ENCODE results near the gene HM13.
"Not testable (repeated sequence)": the region's sequence is repeated elsewhere in the genome, so short reads cannot be mapped to it uniquely, and the experiment has no call there.

HM13 gene

DNA sequence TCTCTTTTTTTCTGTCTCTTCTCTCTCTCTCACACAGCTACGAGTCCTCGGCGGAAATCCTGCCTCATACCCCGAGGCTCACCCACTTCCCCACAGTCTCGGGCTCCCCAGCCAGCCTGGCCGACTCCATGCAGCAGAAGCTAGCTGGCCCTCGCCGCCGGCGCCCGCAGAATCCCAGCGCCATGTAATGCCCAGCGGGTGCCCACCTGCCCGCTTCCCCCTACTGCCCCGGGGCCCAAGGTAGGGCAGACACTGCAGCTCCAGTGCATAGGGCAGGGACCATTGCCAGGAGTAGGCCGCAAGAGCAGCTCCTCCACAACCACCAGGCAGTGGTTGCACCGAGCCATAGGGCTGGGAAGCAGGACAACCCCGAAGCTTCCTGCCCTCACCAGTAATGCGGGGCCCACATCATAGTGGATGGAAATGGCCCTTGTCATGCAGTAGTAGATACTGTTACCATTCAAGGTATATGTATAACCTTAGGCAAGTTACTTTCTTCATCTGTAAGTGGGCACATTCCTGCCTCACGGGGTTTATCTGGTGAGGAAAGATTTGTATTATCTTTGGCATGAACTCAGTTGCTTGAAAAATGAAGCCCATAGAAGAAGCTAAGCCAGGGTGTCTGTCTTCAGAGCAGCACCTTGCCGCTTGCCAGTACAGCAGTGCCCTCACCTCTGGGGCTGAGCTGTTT, 53.9 kb downstream of the HM13 start:
- DNase-seq = no peak

DNA sequence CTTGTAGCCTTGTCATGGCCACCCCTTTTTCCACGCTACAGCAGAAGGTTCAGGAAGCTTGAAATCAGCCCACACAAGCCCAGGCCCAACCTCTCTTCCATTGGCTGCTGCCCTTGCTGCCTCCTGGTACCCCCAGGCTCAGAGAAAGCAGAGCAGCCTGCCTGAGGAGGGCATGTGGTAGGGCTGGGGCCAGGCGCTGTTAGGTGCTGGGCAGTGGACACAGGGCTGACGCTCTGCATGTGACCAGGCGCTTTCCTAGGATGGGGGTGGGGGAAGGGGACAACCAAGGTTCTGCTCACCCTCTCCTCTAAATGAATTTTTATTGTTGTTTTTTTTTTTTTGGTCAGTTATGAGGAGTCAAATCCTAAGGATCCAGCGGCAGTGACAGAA, 54.5 kb downstream of the HM13 start:
- no peak for DNase-seq

DNA sequence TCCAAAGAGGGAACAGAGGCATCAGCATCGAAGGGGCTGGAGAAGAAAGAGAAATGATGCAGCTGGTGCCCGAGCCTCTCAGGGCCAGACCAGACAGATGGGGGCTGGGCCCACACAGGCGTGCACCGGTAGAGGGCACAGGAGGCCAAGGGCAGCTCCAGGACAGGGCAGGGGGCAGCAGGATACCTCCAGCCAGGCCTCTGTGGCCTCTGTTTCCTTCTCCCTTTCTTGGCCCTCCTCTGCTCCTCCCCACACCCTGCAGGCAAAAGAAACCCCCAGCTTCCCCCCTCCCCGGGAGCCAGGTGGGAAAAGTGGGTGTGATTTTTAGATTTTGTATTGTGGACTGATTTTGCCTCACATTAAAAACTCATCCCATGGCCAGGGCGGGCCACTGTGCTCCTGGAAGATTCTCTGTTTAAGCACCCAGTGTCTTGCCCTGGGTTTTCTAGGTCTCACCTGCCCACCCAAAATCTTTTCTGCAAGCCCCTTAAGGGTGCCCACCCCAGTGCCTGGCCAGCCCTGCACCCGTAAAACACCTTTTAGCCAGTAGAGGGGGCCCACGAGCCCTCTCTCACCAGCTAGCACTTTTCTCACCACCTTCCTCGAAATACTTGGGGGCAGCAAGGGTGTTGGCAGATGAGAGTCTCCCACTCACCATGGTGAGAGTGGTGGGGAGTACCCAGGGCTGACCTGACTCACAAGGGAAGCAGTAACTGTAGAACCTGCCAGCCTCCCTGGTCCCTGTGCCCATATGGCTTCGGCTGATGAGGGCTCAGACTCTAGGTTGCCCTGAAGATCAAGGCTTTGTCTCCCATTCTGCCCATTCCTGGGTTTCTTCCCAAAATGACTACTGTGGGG, 55.1 kb downstream of the HM13 start:
- DNase-seq = no peak

DNA sequence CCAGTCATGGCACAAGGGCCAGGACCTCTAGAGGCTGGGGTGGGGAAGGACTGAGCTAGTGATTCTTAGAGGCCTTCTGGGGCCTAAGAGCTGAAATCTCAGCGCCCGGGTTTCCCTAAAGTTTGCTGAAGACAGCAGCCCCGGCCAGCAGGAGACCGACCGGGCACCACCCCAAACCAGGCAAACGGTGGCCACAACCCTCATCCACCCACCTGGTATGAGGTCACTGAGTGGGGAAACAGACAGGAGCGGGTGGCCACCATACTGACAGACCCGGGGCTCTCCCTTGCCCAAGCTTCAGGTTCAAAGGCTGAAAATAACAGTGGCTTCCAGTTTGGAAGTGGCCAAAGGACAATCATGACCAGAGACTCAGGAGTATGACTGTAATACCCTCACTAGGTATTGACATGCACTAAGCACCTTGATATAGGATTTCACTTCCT, 55.8 kb downstream of the HM13 start:
- no peak for DNase-seq

DNA sequence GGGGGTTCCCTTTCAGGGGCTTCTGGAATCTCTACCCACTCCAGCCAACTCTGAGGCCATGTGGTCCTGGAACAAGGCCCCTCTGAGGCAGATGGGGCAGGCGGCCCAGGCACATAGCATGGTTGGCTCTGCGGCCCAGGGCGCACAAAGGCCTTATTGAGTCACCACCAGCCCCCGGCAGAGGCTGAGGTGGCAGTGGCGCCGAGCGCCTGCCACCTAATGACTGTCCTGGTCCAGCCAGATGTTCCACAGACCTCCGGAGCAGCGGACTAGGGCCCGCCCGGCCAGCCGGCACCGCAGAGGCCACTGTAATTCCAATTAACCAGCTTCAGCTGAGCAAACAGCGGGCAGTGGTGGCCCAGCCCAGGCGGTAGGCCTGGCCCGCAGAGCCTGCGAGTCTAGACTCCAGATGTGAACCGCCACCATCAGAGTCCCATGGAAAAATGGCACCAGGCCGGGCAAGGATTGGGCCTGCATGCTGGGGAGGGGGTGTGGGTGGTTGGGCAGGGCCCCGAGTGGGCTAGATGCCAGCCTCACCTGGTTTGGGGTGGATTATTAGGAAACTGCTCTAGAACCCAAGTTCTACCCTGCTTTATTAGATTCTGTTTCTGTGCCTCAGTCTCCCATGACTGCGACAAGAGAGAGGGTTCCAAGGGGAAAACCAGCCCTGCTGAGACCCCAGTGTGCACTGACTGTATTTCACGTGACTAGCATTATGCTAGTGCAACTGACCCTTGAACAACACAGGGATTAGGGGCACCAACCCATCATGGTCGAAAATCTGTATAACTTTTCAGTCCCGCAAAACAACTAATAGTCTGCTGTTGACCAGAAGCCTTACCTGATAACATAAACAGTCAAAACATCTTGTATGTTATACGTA, 56.7 kb downstream of the HM13 start:
- peak; percentile 34 for DNase-seq

DNA sequence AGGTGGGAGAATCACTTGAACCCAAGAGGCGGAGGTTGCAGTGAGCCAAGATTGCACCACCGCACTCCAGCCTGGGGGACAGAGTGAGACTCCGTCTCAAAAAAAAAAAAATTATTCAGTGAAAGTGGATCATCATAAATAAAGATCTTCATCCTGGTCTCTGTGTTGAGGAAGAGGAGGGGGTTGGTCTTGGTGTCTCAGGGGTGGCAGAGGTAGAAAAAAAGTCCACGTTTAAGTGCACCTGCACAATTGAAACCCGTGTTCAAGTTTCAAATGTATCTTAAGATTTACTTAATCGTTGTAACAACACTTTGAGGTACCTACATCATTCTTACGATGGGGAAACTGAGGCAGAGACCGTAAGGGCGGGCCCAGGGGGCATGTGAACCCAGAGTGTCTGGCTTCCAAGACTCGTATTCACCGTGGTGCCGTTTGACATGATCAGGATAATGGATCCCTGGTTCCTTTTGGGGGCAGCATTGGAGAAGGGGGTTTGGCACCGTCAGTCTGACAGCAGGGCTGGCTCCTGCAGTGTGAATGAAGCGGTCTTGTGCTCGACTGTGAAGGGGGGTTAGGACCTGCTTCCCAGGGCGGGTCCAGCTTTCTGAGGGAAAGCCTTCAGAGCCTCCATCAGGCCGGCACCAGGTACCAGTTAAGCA, 57.9 kb downstream of the HM13 start:
- no peak for DNase-seq

DNA sequence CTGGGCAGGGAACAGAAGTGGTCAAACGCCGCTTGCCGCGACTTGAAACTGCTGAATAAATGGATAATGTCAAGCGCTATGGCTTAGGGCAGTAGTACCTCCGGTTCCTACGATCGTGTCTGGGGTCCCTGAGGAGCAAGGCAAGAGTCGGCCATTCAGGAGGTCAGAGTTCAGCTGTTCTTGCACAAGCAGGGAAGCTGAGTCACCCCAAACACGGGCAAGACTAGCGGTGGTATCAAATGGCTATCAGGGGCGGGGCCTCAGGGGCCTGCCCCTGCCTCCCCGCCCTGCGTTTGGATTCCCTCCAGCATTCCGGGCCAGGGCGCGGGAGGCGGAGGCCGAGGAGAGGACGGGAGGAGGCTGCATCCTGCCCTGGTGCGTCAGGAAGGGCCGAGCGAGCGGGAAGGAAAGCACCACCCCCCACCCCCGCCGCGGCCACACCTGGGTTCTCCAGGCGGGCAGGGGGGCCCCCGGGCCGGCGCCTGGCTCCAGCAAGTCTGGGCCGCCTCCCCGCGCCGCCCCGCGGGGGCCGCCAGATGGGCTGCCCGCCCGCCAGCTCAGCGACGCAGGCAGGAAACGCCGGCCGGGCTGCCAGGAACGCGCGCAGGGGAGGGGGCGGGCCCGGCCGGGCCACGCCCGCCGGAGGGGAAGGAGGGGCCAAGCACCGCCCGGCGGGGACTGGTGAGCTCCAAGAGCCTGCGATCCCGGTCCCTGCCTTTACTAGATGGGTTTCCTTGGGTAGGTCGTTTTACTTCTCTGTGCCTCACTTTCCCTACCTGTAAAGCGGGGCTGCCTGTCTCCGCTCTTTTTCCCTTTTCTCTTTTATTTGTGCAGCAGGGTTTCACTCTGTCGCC, 58.7 kb downstream of the HM13 start:
- DNase-seq = peak; percentile 98

DNA sequence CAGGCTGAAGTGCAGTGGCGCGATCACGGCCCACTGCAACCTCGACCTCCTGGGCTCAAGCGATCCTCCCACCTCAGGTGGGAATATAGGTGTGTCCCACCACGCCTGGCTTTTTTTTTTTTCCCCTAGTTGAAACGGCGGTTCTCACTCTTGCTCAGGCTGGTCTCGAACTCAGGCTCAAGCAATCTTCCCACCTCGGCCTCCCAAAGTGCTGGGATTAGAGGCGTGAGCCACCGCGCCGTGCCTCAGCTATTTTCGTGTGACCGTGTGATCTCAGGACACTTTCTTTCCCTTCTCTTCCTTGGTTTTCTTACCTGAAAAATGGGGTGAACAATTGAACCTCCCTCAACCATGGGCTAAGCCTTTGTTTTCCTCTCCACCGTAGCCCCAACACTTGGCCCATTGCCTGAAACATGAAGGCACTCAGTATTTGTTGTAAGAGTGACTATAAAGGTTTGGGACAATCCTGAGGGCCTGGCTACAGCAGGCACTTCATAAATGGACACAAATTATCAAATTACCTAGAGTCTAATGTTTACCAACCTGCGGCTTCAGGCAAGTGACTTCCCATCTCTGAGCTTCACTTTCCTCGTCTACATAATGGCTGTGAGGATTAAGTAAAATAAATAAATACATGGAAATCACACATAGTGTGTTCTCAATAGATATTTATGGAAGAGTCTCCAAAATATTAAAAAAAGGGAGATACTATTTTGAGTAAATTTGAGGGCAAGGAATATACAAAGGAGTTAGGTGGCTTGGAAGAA, 59.5 kb downstream of the HM13 start:
- no peak for DNase-seq

DNA sequence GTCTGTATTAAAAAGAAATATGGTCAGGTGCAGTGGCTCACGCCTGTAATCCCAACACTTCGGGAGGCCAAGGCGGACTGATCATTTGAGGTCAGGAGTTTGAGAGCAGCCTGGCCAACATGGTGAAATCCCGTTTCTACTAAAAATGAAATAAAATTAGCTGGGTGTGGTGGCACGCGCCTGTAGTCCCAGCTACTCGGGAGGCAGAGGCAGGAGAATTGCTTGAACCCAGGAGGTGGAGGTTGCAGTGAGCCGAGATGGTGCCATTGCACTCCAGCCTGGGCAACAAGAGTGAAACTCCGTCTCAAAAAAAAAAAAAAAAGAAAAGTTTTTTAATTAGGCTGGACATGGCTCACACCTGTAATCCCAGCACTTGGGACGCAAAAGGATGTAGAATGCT, 60.7 kb downstream of the HM13 start:
- not testable (repeated sequence) for DNase-seq

DNA sequence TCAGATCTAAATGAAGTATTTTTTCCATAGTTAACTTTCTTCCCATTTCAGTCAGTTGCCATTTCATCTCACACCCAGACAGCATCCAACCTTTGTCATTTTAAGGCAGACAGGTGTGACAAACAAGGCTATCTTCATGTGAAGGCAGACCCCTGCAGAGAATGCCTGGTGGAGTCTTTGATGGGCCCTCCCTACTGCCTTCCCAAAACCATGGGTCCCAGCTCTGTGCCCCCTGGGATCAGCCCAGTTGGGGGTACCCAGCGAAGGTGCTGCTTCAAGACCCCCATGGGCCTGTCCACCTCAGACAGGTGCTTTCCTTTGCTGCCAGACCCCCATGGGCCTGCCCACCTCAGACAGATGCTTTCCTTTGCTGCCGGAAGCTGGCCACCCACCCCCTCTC, 62.5 kb downstream of the HM13 start:
- DNase-seq = no peak

DNA sequence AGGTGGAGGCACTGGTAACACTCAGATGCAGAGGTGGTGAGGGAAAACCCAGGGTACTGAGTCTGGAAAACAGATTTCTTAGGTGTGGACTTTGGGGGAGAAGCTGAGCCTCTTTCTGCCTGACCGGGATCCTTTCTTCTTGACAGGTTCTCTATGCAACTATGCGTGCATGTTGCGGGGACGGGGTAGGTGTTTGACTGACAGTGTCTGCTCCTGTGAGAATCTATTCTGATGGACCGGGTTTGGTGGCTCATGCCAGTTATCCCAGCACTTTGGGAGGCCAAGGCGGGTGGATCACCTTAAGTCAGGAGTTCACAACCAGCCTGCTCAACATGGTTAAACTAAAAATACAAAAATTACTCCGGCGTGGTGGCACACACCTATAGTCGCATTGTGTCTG, 63.0 kb downstream of the HM13 start:
- no peak for DNase-seq

DNA sequence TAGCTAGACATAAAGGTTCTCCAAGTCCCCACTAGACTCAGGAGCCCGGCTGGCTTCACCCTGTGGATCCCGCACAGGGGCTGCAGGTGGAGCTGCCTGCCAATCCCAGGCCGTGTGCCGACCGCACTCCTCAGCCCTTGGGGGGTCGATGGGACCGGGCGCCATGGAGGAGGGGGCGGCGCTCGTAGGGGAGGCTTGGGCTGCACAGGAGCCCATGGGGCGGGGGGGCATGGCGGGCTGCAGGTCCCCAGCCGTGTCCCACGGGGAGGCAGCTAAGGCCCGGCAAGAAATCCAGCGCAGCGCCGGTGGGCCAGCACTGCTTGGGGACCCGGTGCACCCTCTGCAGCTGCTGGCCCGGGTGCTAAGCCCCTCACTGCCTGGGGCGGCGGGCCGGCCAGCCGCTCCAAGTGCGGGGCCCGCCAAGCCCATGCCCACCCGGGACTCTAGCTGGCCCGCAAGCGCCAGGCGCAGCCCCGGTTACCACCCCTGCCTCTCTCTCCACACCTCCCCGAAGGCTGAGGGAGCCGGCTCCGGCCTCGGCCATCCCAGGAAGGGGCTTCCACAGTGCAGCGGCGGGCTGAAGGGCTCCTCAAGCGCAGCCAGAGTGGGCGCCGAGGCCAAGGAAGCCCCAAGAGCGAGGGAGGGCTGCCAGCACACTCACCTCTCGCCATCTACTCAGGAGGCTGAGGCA, 64.4 kb downstream of the HM13 start:
- DNase-seq = no peak

DNA sequence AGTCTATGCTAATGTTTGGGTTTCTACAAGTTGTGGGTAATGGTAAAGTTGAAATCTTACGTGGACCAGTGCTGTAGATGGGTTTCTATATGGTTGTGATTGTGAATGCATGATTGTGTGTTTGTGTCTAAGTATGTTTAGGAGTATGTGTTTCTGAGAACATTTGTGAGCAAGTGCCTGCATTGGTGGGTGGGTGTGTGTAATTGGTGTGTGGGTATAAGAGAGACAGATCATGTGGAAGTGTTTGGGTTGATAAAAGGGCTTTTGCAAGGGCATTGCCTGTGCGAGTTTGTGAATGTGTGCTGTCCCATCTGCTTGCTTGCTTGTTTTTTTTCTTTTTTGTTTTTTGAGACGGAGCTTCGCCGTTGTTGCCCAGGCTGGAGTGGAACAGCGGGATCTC, 65.0 kb downstream of the HM13 start:
- no peak for DNase-seq

DNA sequence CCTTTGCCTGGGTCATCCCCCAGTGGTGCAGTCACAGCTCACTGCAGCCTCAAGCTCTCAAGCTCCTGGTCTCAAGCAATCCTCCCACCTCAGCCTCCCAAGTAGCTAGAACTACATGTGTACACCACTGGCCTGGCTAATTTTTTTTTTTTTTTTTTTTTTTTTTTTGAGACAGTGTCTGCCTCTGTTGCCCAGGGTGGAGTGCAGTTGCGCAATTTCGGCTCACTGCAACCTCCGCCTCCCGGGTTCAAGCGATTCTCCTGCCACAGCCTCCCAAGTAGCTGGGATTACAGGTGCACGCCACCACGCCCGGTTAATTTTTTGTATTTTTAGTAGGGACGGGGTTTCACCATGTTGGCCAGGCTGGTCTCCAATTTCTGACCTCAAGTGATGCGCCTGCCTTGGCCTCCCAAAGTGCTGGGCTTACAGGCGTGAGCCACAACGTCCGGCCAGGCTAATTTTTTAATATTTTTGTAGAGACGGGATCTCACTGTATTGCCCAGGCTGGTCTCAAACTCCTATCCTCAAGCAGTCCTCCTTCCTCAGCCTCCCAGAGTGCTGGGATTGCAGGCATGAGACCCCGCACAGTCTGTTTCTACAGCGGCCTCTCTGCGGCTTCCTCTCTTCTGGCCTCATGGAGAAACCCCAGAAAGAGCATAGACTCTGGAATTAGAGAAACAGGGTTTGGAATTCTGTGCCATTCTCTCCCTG, 65.9 kb downstream of the HM13 start:
- not testable (repeated sequence) for DNase-seq

DNA sequence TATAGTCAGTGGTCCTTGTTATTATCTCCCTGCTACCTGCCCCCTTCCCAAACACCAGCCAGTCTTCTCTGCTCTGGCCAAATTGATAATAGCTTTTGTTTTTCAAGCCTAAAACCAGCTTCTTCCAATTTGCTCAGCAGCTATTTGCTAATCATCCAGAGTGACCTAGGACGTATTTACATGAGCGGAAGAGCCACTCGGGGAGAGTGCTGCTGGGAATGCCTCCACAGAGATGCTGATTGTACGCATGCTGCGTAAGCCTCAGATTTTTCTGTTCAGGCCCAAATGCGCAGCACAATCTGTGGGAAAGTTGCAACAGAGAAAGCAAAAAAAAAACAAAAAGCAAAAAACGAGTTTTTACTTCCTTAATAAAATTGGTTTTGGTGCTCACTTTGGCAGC, 66.5 kb downstream of the HM13 start:
- no peak for DNase-seq

DNA sequence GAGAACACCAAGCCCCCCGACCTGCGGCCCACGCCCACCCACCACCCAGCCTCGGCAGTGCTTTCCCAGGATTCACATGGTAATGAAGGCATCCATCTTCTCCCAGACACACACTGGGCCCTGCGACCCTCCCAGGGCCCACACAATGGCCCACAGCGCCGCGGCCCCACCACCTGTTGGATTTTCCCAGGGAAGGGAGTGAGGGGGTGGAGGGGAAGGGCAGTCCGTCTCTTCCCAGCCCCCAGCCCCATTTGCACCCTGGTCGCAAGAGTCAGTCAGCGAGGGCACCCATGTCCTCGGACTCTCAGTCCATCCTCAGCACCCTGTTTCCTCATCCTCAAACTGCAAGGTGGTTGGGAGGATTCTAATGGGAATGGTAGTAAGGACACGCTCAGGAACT, 67.1 kb downstream of the HM13 start:
- DNase-seq = no peak

DNA sequence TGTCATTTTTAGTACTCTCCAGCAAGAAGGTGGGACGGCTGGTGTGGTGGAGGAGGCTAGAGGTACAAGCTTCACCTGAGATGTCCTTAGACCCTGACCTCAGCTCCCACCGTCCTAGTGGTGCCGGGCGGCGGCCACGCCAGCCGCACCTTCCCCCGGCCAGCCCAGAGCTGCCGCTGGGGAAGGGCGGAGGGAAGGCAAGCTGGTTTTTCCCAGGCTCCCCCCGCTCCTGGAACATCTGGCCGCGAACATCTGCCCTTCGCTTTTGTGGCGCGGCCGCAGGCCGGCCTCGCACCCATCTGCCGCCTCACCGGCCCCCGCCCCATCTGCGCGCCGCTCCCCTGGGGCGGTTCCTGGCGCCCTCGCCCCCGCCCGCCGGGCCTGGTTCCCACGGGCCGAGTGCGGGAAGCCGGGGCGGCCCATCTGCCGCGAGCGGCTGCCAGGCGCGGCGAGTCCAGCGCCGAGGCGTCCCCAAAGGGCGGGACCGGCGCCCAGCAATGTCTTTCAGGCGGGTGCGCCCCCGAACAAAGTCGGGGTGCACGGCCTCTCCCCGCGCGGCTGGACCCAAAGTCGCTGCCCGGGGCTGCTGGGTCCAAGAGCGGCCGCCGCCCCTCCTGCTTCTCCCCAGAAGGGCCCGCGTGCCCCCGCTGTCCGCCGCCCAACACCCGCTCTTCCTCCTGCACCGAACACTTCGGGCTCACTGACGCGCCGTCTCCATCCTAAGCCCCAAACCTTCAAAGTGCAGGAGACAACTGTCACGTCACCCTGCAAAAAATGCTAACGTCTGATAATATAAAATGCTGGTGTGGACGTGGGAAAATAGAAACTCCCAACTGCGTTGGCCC, 73.5 kb downstream of the HM13 start:
- no peak for DNase-seq

DNA sequence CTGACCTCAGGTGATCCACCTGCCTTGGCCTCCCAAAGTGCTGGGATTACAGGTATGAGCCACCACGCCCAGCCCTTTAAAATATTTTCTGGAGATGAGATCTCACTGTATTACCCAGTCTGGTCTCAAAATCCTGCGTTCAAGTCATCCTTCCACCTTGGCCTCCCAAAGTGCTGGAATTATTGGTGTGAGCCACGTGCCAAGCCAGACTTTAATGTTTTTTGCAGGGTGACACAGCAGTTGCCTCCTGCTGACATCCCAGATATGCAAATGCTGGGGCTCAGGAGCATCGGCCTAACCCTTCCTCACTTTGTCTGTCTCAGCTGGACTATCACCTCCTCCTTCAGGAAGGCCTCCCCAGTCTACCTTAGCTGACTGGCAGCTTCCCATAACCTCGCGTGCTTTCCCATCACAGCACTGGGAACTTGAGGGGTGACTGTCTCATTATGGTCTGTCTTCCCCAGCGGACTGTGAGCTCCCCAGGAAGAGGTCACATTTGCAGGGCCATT, 76.5 kb downstream of the HM13 start:
- no peak for DNase-seq
